ENCODE measurements around the gene MAX.

DNA sequence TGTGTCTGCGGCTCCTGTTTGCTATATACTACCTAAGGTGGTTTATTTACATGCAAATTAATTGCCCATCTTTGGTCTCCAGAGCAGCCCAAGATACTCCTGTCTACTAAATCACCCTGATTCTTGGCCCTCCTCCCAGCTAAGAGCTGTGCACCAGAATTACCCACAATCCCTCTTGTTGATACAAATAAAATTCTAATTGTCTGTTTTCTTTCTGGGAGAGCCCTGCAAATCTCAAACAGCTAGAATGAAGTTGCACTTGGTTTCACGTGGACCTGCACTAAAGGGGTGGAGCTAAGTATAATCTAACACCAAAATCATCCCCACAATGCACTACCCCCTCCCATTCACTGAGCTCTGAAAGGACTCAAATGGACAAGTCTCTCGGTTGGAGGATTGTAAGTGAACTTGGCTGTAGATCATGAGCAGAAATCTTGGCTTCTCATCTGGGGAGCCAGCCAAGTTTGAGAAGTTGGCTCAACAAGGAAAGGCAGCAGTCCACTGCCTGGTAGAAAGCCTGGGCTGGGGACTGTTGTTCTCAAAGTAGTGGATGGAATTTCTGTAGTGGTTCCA, 6.6 kb downstream of the MAX start:
- TF ChIP-seq POLR2AphosphoS5 (IDR thresholded peaks at IDR 0.05) (no peak), POLR2A (IDR thresholded peaks at IDR 0.05) (no peak)
- TF ChIP-seq, protein P1, sequence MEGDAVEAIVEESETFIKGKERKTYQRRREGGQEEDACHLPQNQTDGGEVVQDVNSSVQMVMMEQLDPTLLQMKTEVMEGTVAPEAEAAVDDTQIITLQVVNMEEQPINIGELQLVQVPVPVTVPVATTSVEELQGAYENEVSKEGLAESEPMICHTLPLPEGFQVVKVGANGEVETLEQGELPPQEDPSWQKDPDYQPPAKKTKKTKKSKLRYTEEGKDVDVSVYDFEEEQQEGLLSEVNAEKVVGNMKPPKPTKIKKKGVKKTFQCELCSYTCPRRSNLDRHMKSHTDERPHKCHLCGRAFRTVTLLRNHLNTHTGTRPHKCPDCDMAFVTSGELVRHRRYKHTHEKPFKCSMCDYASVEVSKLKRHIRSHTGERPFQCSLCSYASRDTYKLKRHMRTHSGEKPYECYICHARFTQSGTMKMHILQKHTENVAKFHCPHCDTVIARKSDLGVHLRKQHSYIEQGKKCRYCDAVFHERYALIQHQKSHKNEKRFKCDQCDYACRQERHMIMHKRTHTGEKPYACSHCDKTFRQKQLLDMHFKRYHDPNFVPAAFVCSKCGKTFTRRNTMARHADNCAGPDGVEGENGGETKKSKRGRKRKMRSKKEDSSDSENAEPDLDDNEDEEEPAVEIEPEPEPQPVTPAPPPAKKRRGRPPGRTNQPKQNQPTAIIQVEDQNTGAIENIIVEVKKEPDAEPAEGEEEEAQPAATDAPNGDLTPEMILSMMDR (IDR thresholded peaks at IDR 0.05): no peak
